Karpas-422 (cell line): ENCODE data around the gene JMJD7. TPM values are rescaled to one million over a fixed set of nuclear protein-coding genes. Genes with fewer than 3 reads are reported as not detected.

Experiments
- DNase-seq: peaks from one replicate; pipeline ENCODE4 v3.0.0-alpha.2; 2015
- H2AFZ ChIP-seq: fragments of 200-600 bp; sonication (generic); 2 replicates; pipeline ENCODE4 v1.6.1; 2014; ENCODE audit warnings: antibody characterized with exemption, low read length, mixed read lengths
- H3K27ac ChIP-seq: fragments of 200-600 bp; sonication (generic); 2 replicates; pipeline ENCODE4 v1.5.1; 2014; ENCODE audit warnings: mild to moderate bottlenecking, low read length, moderate library complexity
- H3K27me3 ChIP-seq: fragments of 200-600 bp; sonication (generic); 2 replicates; pipeline ENCODE4 v1.6.1; 2014; ENCODE audit warnings: low read length, mixed read lengths
- H3K36me3 ChIP-seq: fragments of 200-600 bp; sonication (generic); 2 replicates; pipeline ENCODE4 v1.6.1; 2014; ENCODE audit warnings: low read length, mixed read lengths; ENCODE audit not compliant: insufficient read depth
- H3K4me1 ChIP-seq: fragments of 200-600 bp; sonication (generic); 2 replicates; pipeline ENCODE4 v1.6.1; 2014; ENCODE audit warnings: mild to moderate bottlenecking, low read length, mixed read lengths
- H3K4me2 ChIP-seq: fragments of 200-600 bp; sonication (generic); 2 replicates; pipeline ENCODE4 v1.6.1; 2014; ENCODE audit warnings: low read length, low read depth, mild to moderate bottlenecking; ENCODE audit not compliant: poor library complexity, severe bottlenecking
- H3K4me3 ChIP-seq: fragments of 200-600 bp; sonication (generic); 2 replicates; pipeline ENCODE4 v1.5.1; 2014; ENCODE audit warnings: mild to moderate bottlenecking, antibody characterized with exemption, low read length, mixed read lengths
- H3K79me2 ChIP-seq: fragments of 200-600 bp; sonication (generic); 2 replicates; pipeline ENCODE4 v1.6.1; 2014; ENCODE audit warnings: mild to moderate bottlenecking, low read length, mixed read lengths
- H3K9ac ChIP-seq: fragments of 200-600 bp; sonication (generic); 2 replicates; pipeline ENCODE4 v1.6.0; 2014; ENCODE audit warnings: low read length
- H3K9me2 ChIP-seq: fragments of 200-600 bp; sonication (generic), shearing (Covaris generic); replicated peaks from 2 replicates; pipeline ENCODE4 v1.6.0; 2014; ENCODE audit warnings: mild to moderate bottlenecking, low read length, moderate library complexity; ENCODE audit not compliant: insufficient read depth
- H3K9me3 ChIP-seq: fragments of 300-700, 200-600 bp; sonication (generic); 2 replicates; pipeline ENCODE4 v1.6.1; 2014; ENCODE audit warnings: low read length, mixed read lengths
- H4K20me1 ChIP-seq: fragments of 200-600 bp; sonication (generic); 2 replicates; pipeline ENCODE4 v1.6.1; 2014; ENCODE audit warnings: mild to moderate bottlenecking, antibody characterized with exemption, low read length, low read depth; ENCODE audit not compliant: insufficient read depth
- total RNA-seq: library from RNA; depleted of rRNA; stranded (reverse); fragments of >200 nt; shearing (Covaris generic); gene quantifications from 2 replicates; pipeline ENCODE4 v1.2.3, GENCODE V29; 2014; ENCODE audit warnings: low replicate concordance

The JMJD7 gene
- total RNA-seq, 1 experiment from 2014 or later: 2.8 TPM

- Histone ChIP-seq H3K27me3 (no peaks in the 10 kb centered on the region), H2AFZ (no peak overlapping the region), H3K36me3 (no peaks in the 10 kb centered on the region), H3K27ac (no peak overlapping the region), H3K4me3 (no peak overlapping the region), H3K9ac (no peak overlapping the region), H3K9me3 (no peaks in the 10 kb centered on the region), H3K9me2 (no peaks in the 10 kb centered on the region), H3K79me2 (no peaks in the 10 kb centered on the region), H3K4me1 (no peaks in the 10 kb centered on the region), H3K4me2 (no peak overlapping the region), H4K20me1 (no peaks in the 10 kb centered on the region)
- DNase-seq: no peak
Observed at GRCh38 chr15:41861736-41862356, 34.0 kb downstream of the JMJD7 start.

DNA sequence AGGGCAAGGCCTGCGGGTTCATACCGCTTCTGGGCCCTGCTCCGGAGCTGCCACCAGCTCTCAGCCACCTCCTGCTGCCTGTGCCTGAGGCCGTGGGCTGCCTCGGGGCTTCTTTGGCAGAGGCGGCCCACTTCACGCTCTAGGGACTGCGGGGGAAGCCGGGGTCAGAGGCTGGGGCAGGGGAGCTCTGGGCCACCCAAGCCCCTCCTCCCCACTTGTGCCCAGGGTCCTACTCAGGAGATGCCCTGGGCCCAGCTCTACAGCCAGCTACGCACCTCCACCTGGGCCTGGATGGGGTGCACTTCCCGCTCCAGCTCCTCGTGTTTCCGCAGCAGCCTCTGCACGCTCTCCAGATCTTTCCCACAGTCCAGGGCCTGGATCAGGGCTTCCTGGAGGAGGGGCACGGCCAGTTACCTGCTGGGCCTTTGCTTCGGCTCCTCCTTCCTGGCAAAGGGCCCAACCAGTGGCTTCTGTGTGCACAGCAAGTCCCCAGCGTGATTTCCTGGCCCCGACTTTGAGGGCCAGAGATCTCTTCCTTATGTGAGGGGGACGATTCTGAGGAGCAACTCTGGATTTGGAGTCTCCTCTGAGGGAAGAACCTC lies 34.7 kb downstream of the JMJD7 start:
- Histone ChIP-seq H3K9me3 (no peaks in the 10 kb centered on the region), H3K9ac (no peak overlapping the region), H2AFZ (no peak overlapping the region), H3K9me2 (no peaks in the 10 kb centered on the region), H3K4me1 (no peaks in the 10 kb centered on the region), H3K4me3 (no peak overlapping the region), H3K79me2 (no peaks in the 10 kb centered on the region), H4K20me1 (no peaks in the 10 kb centered on the region), H3K36me3 (no peaks in the 10 kb centered on the region), H3K27ac (no peak overlapping the region), H3K27me3 (no peaks in the 10 kb centered on the region), H3K4me2 (no peak overlapping the region)
- DNase-seq: no peak

DNA sequence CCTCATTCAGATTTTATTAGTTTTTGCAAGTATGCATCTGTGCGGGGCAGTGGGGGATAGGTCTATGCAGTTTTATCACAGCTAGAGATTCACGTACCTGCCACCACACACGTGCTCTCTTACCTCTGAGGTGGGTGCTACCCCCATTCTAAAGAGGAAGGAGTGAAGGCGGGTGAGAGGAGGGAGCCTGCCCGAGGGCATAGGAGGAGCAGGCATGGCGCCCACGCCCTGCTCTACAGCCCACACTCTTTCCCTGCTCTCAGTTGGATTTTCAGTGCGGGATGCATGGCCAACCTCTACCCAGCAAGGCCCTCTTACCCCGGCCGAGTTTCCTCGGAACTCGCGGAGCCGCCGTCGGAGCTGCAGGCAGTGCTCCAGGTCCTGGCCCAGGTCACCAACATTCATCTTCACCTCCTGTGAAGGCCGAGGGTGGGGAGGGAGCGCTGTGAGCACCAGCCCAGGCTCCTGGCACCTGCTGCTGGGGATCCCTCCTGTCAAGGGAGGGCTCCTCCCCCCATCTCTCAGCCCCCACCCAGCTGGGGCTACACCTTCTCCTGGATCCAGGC lies 37.7 kb downstream of the JMJD7 start:
- Histone ChIP-seq H3K9me2 (no peaks in the 10 kb centered on the region), H2AFZ (no peak overlapping the region), H3K36me3 (no peaks in the 10 kb centered on the region), H3K4me1 (no peaks in the 10 kb centered on the region), H3K9ac (no peak overlapping the region), H3K79me2 (no peaks in the 10 kb centered on the region), H3K4me2 (no peak overlapping the region), H3K4me3 (no peak overlapping the region), H4K20me1 (no peaks in the 10 kb centered on the region), H3K9me3 (no peaks in the 10 kb centered on the region), H3K27me3 (no peaks in the 10 kb centered on the region), H3K27ac (no peak overlapping the region)
- no peak for DNase-seq

DNA sequence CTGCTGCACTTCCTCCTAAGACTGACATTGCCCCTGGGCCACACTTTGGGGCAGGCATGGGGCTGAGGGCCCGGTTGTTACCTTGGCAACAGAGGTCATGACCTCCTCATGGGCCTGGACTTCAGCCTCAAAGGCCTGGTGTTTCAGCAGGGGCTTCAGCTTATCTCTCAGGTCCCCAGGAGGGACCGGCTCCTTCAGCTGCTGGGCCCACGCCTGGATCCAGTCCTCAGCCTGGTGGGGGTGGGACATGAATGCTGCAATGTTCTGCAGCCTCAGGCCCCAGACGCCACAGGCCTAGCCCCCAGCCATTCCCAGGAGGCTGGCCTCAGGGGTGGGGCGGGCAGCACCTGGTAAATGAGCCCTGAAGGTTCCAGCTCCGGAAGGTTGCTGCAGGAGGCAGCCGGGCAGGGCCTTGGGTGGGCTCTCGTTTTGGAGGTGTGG lies 38.4 kb downstream of the JMJD7 start:
- Histone ChIP-seq H3K9me3 (no peaks in the 10 kb centered on the region), H3K9ac (no peak overlapping the region), H3K4me2 (no peak overlapping the region), H3K4me1 (no peaks in the 10 kb centered on the region), H3K27me3 (no peaks in the 10 kb centered on the region), H3K9me2 (no peaks in the 10 kb centered on the region), H3K36me3 (no peaks in the 10 kb centered on the region), H2AFZ (no peak overlapping the region), H3K79me2 (no peaks in the 10 kb centered on the region), H4K20me1 (no peaks in the 10 kb centered on the region), H3K27ac (no peak overlapping the region), H3K4me3 (no peak overlapping the region)
- no peak for DNase-seq

GRCh38 chr15:41866872-41867579 lies 39.1 kb downstream of the JMJD7 start:
- no peaks in the 10 kb centered on the region for H3K27me3 ChIP-seq
- H3K36me3 ChIP-seq: no peaks in the 10 kb centered on the region
- no peaks in the 10 kb centered on the region for H3K4me1 ChIP-seq
- no peaks in the 10 kb centered on the region for H3K9me3 ChIP-seq
- H3K4me2 ChIP-seq: no peak overlapping the region
- H2AFZ ChIP-seq: no peak overlapping the region
- no peak overlapping the region for H3K9ac ChIP-seq
- no peaks in the 10 kb centered on the region for H3K9me2 ChIP-seq
- no peak overlapping the region for H3K27ac ChIP-seq
- H4K20me1 ChIP-seq: no peaks in the 10 kb centered on the region
- no peak overlapping the region for H3K4me3 ChIP-seq
- no peaks in the 10 kb centered on the region for H3K79me2 ChIP-seq
- no peak for DNase-seq

DNA sequence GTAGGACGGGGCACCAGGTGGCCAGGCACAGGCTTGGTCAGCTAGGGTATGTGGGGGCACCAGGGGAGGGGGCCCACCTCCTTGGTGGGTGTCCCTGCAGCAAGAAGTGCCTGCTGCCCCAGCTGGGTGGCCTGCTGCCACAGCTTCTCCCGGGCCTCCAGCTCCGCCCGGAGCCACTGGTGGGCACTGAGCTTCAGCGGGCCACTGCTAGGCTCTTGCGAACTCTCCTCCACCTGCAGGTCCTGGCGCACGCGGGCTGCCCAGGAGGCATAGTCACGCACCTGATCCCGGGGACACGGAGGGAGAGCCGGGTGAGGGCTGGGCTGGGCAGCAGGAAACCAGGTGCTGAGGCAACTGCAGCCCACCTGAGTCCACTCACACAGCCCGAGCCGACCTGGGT lies 40.4 kb downstream of the JMJD7 start:
- no peak overlapping the region for H3K4me3 ChIP-seq
- no peaks in the 10 kb centered on the region for H3K4me1 ChIP-seq
- no peaks in the 10 kb centered on the region for H3K27me3 ChIP-seq
- 0 out of 2 replicates have a peak, but pooled peaks cover 3% of the 10 kb centered on the region for H4K20me1 ChIP-seq
- H3K9ac ChIP-seq: no peak overlapping the region
- H3K9me2 ChIP-seq: no peaks in the 10 kb centered on the region
- H2AFZ ChIP-seq: no peak overlapping the region
- H3K9me3 ChIP-seq: no peaks in the 10 kb centered on the region
- DNase-seq: no peak
- H3K36me3 ChIP-seq: no peaks in the 10 kb centered on the region
- no peaks in the 10 kb centered on the region for H3K79me2 ChIP-seq
- no peak overlapping the region for H3K4me2 ChIP-seq
- no peak overlapping the region for H3K27ac ChIP-seq

DNA sequence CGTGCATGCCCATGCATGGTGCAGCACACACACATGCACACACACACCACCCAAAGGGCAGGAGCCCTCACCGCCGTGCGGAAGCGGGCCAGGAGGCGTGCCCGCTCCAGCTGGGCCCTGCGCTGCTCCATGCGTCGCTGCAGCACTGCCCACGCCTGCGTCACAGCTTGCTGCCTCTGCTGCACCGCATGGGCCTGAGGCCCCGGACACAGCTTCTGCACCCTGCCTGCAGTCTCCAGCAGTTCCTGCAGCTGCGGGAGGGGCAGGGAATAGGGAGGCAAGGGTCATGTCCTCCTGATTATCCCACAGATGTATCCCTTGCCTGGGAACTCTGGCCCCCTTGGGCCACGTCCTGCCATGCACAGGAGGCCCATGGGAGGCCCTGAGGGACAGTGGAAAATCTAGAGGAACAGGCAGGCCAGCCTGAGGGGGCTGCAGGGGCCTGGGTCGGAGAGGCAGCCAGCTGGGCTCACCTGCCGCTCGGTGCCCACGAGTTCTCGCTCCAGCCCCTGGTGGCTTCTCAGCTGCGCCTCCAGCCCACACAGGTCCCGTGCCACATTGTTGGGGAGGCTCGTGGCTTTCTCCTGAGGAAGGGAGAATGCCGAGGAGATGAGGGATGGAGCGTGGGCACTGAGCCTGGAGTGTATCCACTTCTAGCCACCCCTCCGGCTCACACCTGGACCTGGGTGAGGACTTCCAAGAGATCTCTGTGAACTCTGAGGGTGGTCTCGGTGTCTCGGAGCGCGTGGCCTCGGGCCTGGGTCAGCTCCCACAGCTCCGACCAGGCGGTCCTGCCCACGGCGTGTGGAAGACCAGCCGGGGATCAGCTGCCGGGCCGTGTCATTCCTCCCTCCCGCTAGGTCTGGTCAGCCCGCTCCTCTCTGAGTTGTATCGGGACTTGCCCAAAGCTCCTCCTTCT lies 42.1 kb downstream of the JMJD7 start:
- H3K9me3 ChIP-seq: no peaks in the 10 kb centered on the region
- 0 out of 2 replicates have a peak, but pooled peaks cover 3% of the 10 kb centered on the region for H4K20me1 ChIP-seq
- no peak overlapping the region for H3K9ac ChIP-seq
- no peaks in the 10 kb centered on the region for H3K4me1 ChIP-seq
- H3K27me3 ChIP-seq: no peaks in the 10 kb centered on the region
- H3K27ac ChIP-seq: no peak overlapping the region
- no peaks in the 10 kb centered on the region for H3K79me2 ChIP-seq
- DNase-seq: no peak
- H3K4me2 ChIP-seq: no peak overlapping the region
- H2AFZ ChIP-seq: no peak overlapping the region
- no peaks in the 10 kb centered on the region for H3K36me3 ChIP-seq
- no peaks in the 10 kb centered on the region for H3K9me2 ChIP-seq
- no peak overlapping the region for H3K4me3 ChIP-seq
